Kidney (tissue), 14 donors: Measurements from ENCODE around the gene PITX1. TPM values are rescaled to one million over a fixed set of nuclear protein-coding genes. Genes with fewer than 3 reads are reported as not detected.

Source experiments
- DNase-seq, 5 donors: peaks; one replicate each; pipeline ENCODE4 v3.0.0-alpha.2; 2013 to 2020
- FAIRE-seq: peaks from 2 replicates; lab custom pipeline; 2012; peaks lifted over from hg19 to GRCh38; lab: Jason Lieb, UNC
- H3K27ac ChIP-seq, 2 donors: one replicate each; pipeline ENCODE4 v1.7.0; 2013; ENCODE audit warnings: low read depth in 2 of 2, low read length in 2 of 2, inconsistent platforms in 1 of 2
- H3K27me3 ChIP-seq: one replicate; pipeline ENCODE4 v1.7.1; 2013; ENCODE audit warnings: low read length, inconsistent platforms; ENCODE audit not compliant: control insufficient read depth, insufficient read depth
- H3K36me3 ChIP-seq, 3 donors: one replicate each; pipeline versions ENCODE4 v1.7.0 to v1.7.1; 2013; ENCODE audit warnings: low read length in 3 of 3, control low read depth in 1 of 3, inconsistent platforms in 1 of 3; ENCODE audit not compliant: insufficient read depth in 3 of 3, control insufficient read depth in 2 of 3
- H3K4me1 ChIP-seq, 3 donors: one replicate each; pipeline versions ENCODE4 v1.7.0 to v1.7.1; 2013; ENCODE audit warnings: low read length in 3 of 3, inconsistent platforms in 1 of 3, low read depth in 1 of 3; ENCODE audit not compliant: control insufficient read depth in 2 of 3, insufficient read depth in 2 of 3
- H3K4me3 ChIP-seq, 3 donors: one replicate each; pipeline versions ENCODE4 v1.7.0 to v1.8.1; 2013; ENCODE audit warnings: low read length in 3 of 3, control low read depth in 1 of 3, inconsistent platforms in 1 of 3
- H3K9ac ChIP-seq, 3 donors: one replicate each; pipeline versions ENCODE4 v1.7.0 to v1.7.1; 2013; ENCODE audit warnings: low read length in 3 of 3, control low read depth in 1 of 3, inconsistent platforms in 1 of 3
- H3K9me3 ChIP-seq, 3 donors: one replicate each; pipeline versions ENCODE4 v1.7.0 to v1.7.1; 2013; ENCODE audit warnings: low read length in 3 of 3, control low read depth in 1 of 3, inconsistent platforms in 1 of 3; ENCODE audit not compliant: control insufficient read depth in 2 of 3, insufficient read depth in 1 of 3
- intact Hi-C: fragments of 100-400 bp; cut with DNase I; formaldehyde crosslinking; loops from one replicate; pipeline ENCODE4 v1.11.1; 2022
- polyA plus RNA-seq: library from polyadenylated mRNA; stranded (reverse); fragments of 350-450 nt; fragmentation: Illumina TruSeq; extraction: RNeasy Lipid Tissue Mini Kit (QIAGEN cat#74804); gene quantifications from one replicate; pipeline ENCODE4 v1.2.3, GENCODE V29; 2014; ENCODE audit warnings: low read depth, low replicate concordance; ENCODE audit not compliant: insufficient read depth
- total RNA-seq: library from RNA; stranded (reverse); fragmentation: NEBNext Ultra II Directional; extraction: Animal tissue kit (Norgen Biotek cat#: 25700); gene quantifications from one replicate; pipeline ENCODE4 v1.2.1, GENCODE V29; 2021
- TF ChIP-seq, protein P1 (sequence below): IDR thresholded peaks from 3 replicates; pipeline ENCODE4 v1.5.1; 2012; ENCODE audit warnings: mild to moderate bottlenecking, moderate library complexity, borderline replicate concordance; ENCODE audit not compliant: insufficient read depth; ENCODE audit errors: extremely low read depth
- donor health status: control.
- donor health status: control.
- donor health status: control.
- donor health status: control.
- donor health status: control.
- donor health status: DM: yes; HTN: yes; CAD: no.
- donor health status: Normal renal cell carcinoma (clear cell type).

Gene PITX1
- total and polyA plus RNA-seq, 2 donors from 2014 or later: not detected

DNA sequence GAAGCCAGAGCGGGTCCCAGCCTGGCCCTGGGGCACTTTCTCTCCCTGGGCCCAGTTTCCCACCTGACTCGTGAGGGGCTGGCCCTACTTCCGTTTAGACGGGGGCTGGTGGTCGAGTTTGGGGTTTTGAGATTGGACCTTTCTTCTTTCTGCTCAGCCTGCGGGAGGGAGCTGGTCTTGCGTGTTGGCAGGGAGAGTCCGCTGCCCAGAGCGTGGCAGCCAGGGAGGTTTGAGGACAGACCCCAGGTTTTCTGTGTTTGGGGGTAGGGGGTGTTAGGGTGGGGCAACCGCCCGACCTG, 6.0 kb upstream of the PITX1 start:
- FAIRE-seq (no peak), DNase-seq (peak in 1 of 5 donors; percentile 22)
- intact Hi-C loops: no loop called here
- Histone ChIP-seq H3K9ac (no peak overlapping the region), H3K4me3 (no peak overlapping the region), H3K27ac (no peak overlapping the region), H3K36me3 (no peaks in the 10 kb centered on the region), H3K9me3 (no peaks in the 10 kb centered on the region), H3K4me1 (peaks cover 0 to 4% (median 0%) of the 10 kb centered on the region in 3 donors), H3K27me3 (peaks cover 75% of the 10 kb centered on the region)
- TF ChIP-seq, protein P1, sequence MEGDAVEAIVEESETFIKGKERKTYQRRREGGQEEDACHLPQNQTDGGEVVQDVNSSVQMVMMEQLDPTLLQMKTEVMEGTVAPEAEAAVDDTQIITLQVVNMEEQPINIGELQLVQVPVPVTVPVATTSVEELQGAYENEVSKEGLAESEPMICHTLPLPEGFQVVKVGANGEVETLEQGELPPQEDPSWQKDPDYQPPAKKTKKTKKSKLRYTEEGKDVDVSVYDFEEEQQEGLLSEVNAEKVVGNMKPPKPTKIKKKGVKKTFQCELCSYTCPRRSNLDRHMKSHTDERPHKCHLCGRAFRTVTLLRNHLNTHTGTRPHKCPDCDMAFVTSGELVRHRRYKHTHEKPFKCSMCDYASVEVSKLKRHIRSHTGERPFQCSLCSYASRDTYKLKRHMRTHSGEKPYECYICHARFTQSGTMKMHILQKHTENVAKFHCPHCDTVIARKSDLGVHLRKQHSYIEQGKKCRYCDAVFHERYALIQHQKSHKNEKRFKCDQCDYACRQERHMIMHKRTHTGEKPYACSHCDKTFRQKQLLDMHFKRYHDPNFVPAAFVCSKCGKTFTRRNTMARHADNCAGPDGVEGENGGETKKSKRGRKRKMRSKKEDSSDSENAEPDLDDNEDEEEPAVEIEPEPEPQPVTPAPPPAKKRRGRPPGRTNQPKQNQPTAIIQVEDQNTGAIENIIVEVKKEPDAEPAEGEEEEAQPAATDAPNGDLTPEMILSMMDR: no peak

DNA sequence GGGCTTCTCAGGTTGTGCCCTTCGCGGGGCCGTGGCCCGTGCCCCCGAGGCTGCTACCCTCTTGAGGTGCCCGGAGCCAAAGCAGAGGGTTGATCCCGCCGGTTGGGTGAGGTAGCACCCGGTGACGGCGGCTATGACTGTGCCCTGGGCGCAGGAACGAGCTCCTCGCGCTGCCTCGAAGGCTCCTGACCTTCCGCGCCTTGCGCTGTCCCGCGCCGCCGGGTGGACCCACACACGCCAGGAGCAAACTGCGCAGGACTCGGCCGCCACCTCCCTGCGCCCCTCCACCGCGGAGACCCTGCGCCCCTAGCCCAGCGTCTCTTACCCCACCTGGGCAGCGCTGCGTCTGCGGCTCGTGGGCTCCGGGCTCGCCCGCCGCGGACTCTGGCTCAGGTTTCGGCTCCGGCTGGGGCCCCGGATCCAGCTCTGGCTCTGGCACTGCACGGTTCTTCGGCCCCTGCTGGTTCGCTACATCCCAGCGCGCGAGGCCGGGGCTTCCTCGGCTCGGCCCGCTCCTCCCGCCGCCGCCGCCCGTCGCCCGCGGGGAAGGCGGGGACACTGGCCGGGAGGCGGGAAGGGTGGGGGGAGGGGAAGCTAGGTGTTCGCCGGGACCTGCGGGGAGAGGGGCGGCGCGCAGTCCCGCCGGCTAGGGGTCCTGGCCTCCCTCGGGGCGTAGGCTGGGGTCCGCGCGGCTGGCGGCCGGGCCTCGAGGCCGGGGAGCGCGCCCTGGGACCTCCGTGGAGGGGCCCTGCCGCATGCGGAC, 5.4 kb upstream of the PITX1 start:
- intact Hi-C loops: no loop called here
- no peaks in the 10 kb centered on the region for H3K9me3 ChIP-seq
- no peak overlapping the region for H3K9ac ChIP-seq
- FAIRE-seq (no peak), DNase-seq (peak in 3 of 5 donors; percentile 31 to 76 (median 34))
- no peaks in the 10 kb centered on the region for H3K36me3 ChIP-seq
- TF ChIP-seq, protein P1: no peak
- no peak overlapping the region for H3K4me3 ChIP-seq
- H3K4me1 ChIP-seq: peaks cover 0 to 4% (median 0%) of the 10 kb centered on the region in 3 donors
- H3K27ac ChIP-seq: no peak overlapping the region
- H3K27me3 ChIP-seq: peaks cover 79% of the 10 kb centered on the region

DNA sequence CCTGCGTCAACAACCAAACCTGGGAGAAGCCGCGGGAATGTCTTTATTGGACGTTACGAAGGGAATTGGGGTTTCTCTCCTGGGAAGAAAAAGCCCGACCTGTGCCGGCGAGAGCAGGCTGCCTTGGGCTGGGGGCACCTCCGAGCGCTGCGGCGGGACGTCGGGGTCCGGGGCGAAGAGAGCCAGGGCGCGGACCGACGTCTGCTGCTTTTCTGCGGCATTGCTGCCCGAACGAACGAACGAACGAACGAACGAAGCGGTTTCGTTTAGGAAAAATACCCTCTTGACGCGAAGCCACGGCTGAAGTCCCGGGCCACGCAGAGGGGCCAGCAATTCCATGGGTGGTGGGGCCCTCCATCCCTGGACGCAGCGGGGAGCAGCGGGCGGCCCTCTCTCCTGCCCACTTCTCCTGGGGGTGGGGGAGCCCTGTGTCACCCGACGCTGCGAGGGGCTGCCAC, 4.8 kb upstream of the PITX1 start:
- H3K9ac ChIP-seq: no peak overlapping the region
- DNase-seq: peak in 2 of 5 donors; percentile 27 to 56

More for the DNA sequence above, 4.8 kb upstream of the PITX1 start:
- intact Hi-C loops: no loop called here
- Histone ChIP-seq H3K36me3 (no peaks in the 10 kb centered on the region), H3K27me3 (peaks cover 78% of the 10 kb centered on the region), H3K4me1 (peaks cover 0 to 4% (median 0%) of the 10 kb centered on the region in 3 donors), H3K9me3 (no peaks in the 10 kb centered on the region), H3K27ac (no peak overlapping the region), H3K4me3 (no peak overlapping the region)
- TF ChIP-seq, protein P1: no peak
- FAIRE-seq: no peak
